HCT116 (cell line): ENCODE results near the gene CFAP46. TPM values are rescaled to one million over a fixed set of nuclear protein-coding genes. Genes with fewer than 3 reads are reported as not detected.

Experiments used
- ATAC-seq: fragments of 200-7000 bp; cut with Tn5 transposase; 2 replicates; pipeline ENCODE4 v1.9.1; 2020; ENCODE audit warnings: mild to moderate bottlenecking, moderate library complexity
- BruUV-seq: library from RNA; stranded (reverse); fragments of 400-500 nt; replicated peaks from 2 replicates; lab custom pipeline; 2021; lab: Mats Ljungman, UMichigan
- CTCF ChIA-PET: fragments of 300-600 bp; sonication (Branson Sonifier 250); formaldehyde crosslinking; loops from one replicate; lab custom pipeline; 2021; ENCODE audit warnings: antibody characterized with exemption; lab: Charles Lee
- POLR2A ChIA-PET: fragments of 300-600, 350-600 bp; sonication (Branson Sonifier 250); formaldehyde crosslinking; loops from one replicate; lab custom pipeline; 2021; ENCODE audit warnings: antibody characterized with exemption; lab: Charles Lee
- RAD21 ChIA-PET, 2 experiments: fragments of 300-600 bp; sonication (Branson Sonifier 250); formaldehyde crosslinking; loops; one replicate each; lab custom pipeline; 2023; ENCODE audit warnings: low total read pairs in 2 of 2; ENCODE audit not compliant: uncharacterized antibody in 2 of 2, unreplicated experiment in 2 of 2, low non-redundant PET in 1 of 2; lab: Charles Lee
- DNase-seq: peaks from one replicate; pipeline ENCODE4 v3.0.0-alpha.2; 2010; ENCODE audit warnings: low read depth, low spot score
- H2AFZ ChIP-seq: fragments of 200-600 bp; shearing (Covaris generic), sonication (generic); 2 replicates; pipeline ENCODE4 v1.6.1; 2017; ENCODE audit warnings: low read depth, mixed run types, mixed read lengths, antibody characterized with exemption, low read length; ENCODE audit not compliant: poor library complexity, severe bottlenecking
- H3K27ac ChIP-seq: 2 replicates; pipeline ENCODE4 v1.5.1; 2012; ENCODE audit warnings: low read depth, low read length
- H3K27me3 ChIP-seq: fragments of 200-600 bp; sonication (generic); 2 replicates; pipeline ENCODE4 v1.6.1; 2016; ENCODE audit warnings: mixed run types, low read length, mixed read lengths; ENCODE audit not compliant: insufficient read depth
- H3K36me3 ChIP-seq, 2 experiments: fragments of 200-500 bp in 1 of 2; fragments of 200-600 bp in 1 of 2; sonication (Bioruptor generic) in 1 of 2; sonication (generic) in 1 of 2; 2 replicates each; pipeline versions ENCODE4 v1.5.1 to v1.6.1; 2014 to 2016; ENCODE audit warnings: low read length in 2 of 2, inconsistent platforms in 1 of 2, mixed read lengths in 1 of 2, mixed run types in 1 of 2; ENCODE audit not compliant: insufficient read depth in 2 of 2, control insufficient read depth in 1 of 2
- H3K4me1 ChIP-seq, 2 experiments: fragments of 200-600 bp in 1 of 2; sonication (generic) in 1 of 2; 2 replicates each; pipeline versions ENCODE4 v1.5.1 to v1.6.1; 2012 to 2017; ENCODE audit warnings: low read length in 2 of 2, inconsistent platforms in 1 of 2, mild to moderate bottlenecking in 1 of 2, mixed read lengths in 1 of 2, mixed run types in 1 of 2, moderate library complexity in 1 of 2; ENCODE audit not compliant: insufficient read depth in 2 of 2, control insufficient read depth in 1 of 2
- H3K4me2 ChIP-seq: fragments of 200-600 bp; sonication (generic); 2 replicates; pipeline ENCODE4 v1.6.1; 2017; ENCODE audit warnings: mixed run types, low read length, mixed read lengths
- H3K4me3 ChIP-seq, 2 experiments: fragments of 200-600 bp in 1 of 2; sonication (generic) in 1 of 2; replicated peaks in 1 of 2; 2 replicates each; pipeline ENCODE4 v1.5.1; 2011 to 2016; ENCODE audit warnings: low read length in 2 of 2, control low read depth in 1 of 2, low read depth in 1 of 2, mild to moderate bottlenecking in 1 of 2, mixed read lengths in 1 of 2, mixed run types in 1 of 2
- H3K79me2 ChIP-seq: fragments of 200-600 bp; sonication (generic); 2 replicates; pipeline ENCODE4 v1.6.1; 2017; ENCODE audit warnings: mild to moderate bottlenecking, mixed run types, low read length, moderate library complexity, mixed read lengths; ENCODE audit not compliant: insufficient read depth
- H3K9ac ChIP-seq: fragments of 200-600 bp; sonication (generic); 2 replicates; pipeline ENCODE4 v1.6.1; 2016; ENCODE audit warnings: low read length, mixed read lengths
- H3K9me2 ChIP-seq: fragments of 200-600 bp; sonication (generic), shearing (Covaris generic); 2 replicates; pipeline ENCODE4 v1.6.1; 2017; ENCODE audit warnings: mixed run types, mild to moderate bottlenecking, moderate library complexity; ENCODE audit not compliant: insufficient read depth
- H3K9me3 ChIP-seq, 2 experiments: fragments of 200-500 bp in 1 of 2; fragments of 200-600 bp in 1 of 2; sonication (Bioruptor generic) in 1 of 2; sonication (generic) in 1 of 2; 2 replicates each; pipeline ENCODE4 v1.6.1; 2014 to 2017; ENCODE audit warnings: low read length in 2 of 2, mixed read lengths in 2 of 2, inconsistent platforms in 1 of 2, low read depth in 1 of 2, mild to moderate bottlenecking in 1 of 2, mixed run types in 1 of 2, moderate library complexity in 1 of 2; ENCODE audit not compliant: control insufficient read depth in 1 of 2, insufficient read depth in 1 of 2
- H4K20me1 ChIP-seq: fragments of 200-600 bp; sonication (generic), shearing (Covaris generic); 2 replicates; pipeline ENCODE4 v1.6.1; 2017; ENCODE audit warnings: mixed run types, mild to moderate bottlenecking, moderate library complexity; ENCODE audit not compliant: insufficient read depth
- CBX3 ChIP-seq: IDR thresholded peaks from 2 replicates; pipeline ENCODE4 v1.6.1; 2012; ENCODE audit warnings: low read depth
- CEBPB ChIP-seq: IDR thresholded peaks from 2 replicates; pipeline ENCODE4 v1.6.1; 2012; ENCODE audit warnings: low read depth
- EGR1 ChIP-seq: IDR thresholded peaks from 2 replicates; pipeline ENCODE4 v1.6.1; 2012; ENCODE audit warnings: low read depth
- EZH2 ChIP-seq: fragments of 200-600 bp; sonication (generic); IDR thresholded peaks from 2 replicates; pipeline ENCODE4 v1.6.1; 2017; ENCODE audit warnings: antibody characterized with exemption, mixed run types
- FOSL1 ChIP-seq: IDR thresholded peaks from 2 replicates; pipeline ENCODE4 v1.6.1; 2012; ENCODE audit warnings: low read depth
- MAX ChIP-seq: IDR thresholded peaks from 2 replicates; pipeline ENCODE4 v1.6.1; 2012
- POLR2AphosphoS5 ChIP-seq: IDR thresholded peaks from 2 replicates; pipeline ENCODE4 v1.6.1; 2011; ENCODE audit warnings: mild to moderate bottlenecking, low read depth, low read length, moderate library complexity
- SIN3A ChIP-seq: IDR thresholded peaks from 2 replicates; pipeline ENCODE4 v1.6.1; 2012; ENCODE audit warnings: low read depth
- SP1 ChIP-seq: IDR thresholded peaks from 2 replicates; pipeline ENCODE4 v1.6.1; 2012; ENCODE audit warnings: low read depth
- YY1 ChIP-seq: IDR thresholded peaks from 2 replicates; pipeline ENCODE4 v1.6.1; 2011; ENCODE audit warnings: low read length, low read depth, moderate library complexity, mild to moderate bottlenecking; ENCODE audit not compliant: insufficient replicate concordance; ENCODE audit errors: extremely low read depth
- ZBTB33 ChIP-seq: IDR thresholded peaks from 2 replicates; pipeline ENCODE4 v1.6.1; 2011; ENCODE audit warnings: mild to moderate bottlenecking, low read length, moderate library complexity; ENCODE audit not compliant: insufficient replicate concordance; ENCODE audit errors: extremely low read depth
- ZFX ChIP-seq: fragments of 450-650 bp; IDR thresholded peaks from 2 replicates; pipeline ENCODE4 v1.6.1; 2017
- ZNF274 ChIP-seq: fragments of 200-500 bp; sonication (Bioruptor generic); IDR thresholded peaks from 2 replicates; pipeline ENCODE4 v1.6.1; 2014; ENCODE audit warnings: mild to moderate bottlenecking, low read depth, low read length, inconsistent platforms
- intact Hi-C: fragments of 100-400 bp; cut with micrococcal nuclease; formaldehyde crosslinking; loops from 2 replicates; pipeline ENCODE4 v1.10.0; 2022
- total RNA-seq: library from RNA; stranded (reverse); gene quantifications from one replicate; pipeline ENCODE4 v1.2.1, GENCODE V29; 2021; ENCODE audit not compliant: unreplicated experiment

CFAP46 gene
- total RNA-seq, 1 experiment from 2014 or later, result 1.4 TPM

- TF ChIP-seq ZBTB33, result no peak
- TF ChIP-seq EZH2, result no peak
- TF ChIP-seq CEBPB, result no peak
- no peak for TF ChIP-seq FOSL1
- TF ChIP-seq YY1, result no peak
These were observed 14.1 kb downstream of the CFAP46 start (continued) for GRCh38 chr10:132928261-132928660.

DNA sequence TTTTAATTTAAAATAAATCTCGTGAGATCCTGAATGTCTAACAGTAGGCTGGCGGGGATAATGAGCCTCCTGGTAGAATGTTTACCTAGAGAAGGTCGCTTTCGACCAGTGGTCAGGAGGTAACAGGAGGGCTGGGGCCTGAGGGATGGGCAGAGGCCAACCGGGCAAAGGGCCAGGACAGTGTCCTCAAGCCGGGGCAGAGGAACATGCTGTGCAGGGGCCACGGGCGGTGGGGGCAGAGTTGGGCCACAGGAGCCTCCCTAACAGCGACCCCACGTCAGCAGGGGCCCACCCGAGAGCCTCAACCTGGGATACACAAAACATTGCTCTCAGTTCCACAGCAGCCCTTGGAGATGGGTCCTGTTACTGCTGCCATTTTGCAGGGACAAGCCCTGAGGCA, 14.5 kb downstream of the CFAP46 start:
- Histone ChIP-seq H3K4me3 (no peak overlapping the region), H3K27ac (no peak overlapping the region), H3K4me2 (no peak overlapping the region), H3K9me2 (no peaks in the 10 kb centered on the region), H2AFZ (no peak overlapping the region), H3K79me2 (no peaks in the 10 kb centered on the region), H3K36me3 (no peaks in the 10 kb centered on the region), H4K20me1 (no peaks in the 10 kb centered on the region), H3K27me3 (no peaks in the 10 kb centered on the region), H3K9me3 (no peaks in the 10 kb centered on the region), H3K4me1 (no peaks in the 10 kb centered on the region), H3K9ac (no peak overlapping the region)
- POLR2A ChIA-PET, result no interaction called here
- DNase-seq (no peak), ATAC-seq (no peak)
- intact Hi-C loops, result no loop called here
- CTCF ChIA-PET, result no interaction called here
- no TSS peak for BruUV-seq
- RAD21 ChIA-PET, result no interaction called here
- no peak for TF ChIP-seq ZFX
- TF ChIP-seq EGR1, result no peak
- no peak for TF ChIP-seq SP1
- no peak for TF ChIP-seq POLR2AphosphoS5
- TF ChIP-seq ZBTB33, result no peak
- TF ChIP-seq FOSL1, result no peak
- TF ChIP-seq MAX, result no peak
- TF ChIP-seq YY1, result no peak
- no peak for TF ChIP-seq CEBPB
- no peak for TF ChIP-seq SIN3A
- TF ChIP-seq CBX3, result no peak
- no peak for TF ChIP-seq ZNF274
